Lower lobe of right lung (tissue), 2 donors: ENCODE results near the gene LRRC49. TPM values are rescaled to one million over a fixed set of nuclear protein-coding genes. Genes with fewer than 3 reads are reported as not detected.
"Not testable (repeated sequence)": the region's sequence is repeated elsewhere in the genome, so short reads cannot be mapped to it uniquely, and the experiment has no call there.

ENCODE experiments used
- ATAC-seq, 2 donors: fragments of 200-7000 bp; cut with Tn5 transposase; one replicate each; pipeline ENCODE4 v1.9.1; 2020 to 2022; ENCODE audit warnings: mild to moderate bottlenecking in 2 of 2, moderate library complexity in 2 of 2
- DNase-seq: peaks from one replicate; pipeline ENCODE4 v3.0.0-alpha.2; 2020
- H3K27ac ChIP-seq: fragments of 200-600 bp; one replicate; pipeline ENCODE4 v1.8.0; 2022
- H3K27me3 ChIP-seq: fragments of 200-600 bp; one replicate; pipeline ENCODE4 v1.8.0; 2022; ENCODE audit warnings: low read depth
- H3K36me3 ChIP-seq: fragments of 200-600 bp; one replicate; pipeline ENCODE4 v1.8.0; 2022; ENCODE audit warnings: mild to moderate bottlenecking
- H3K4me1 ChIP-seq: fragments of 200-600 bp; one replicate; pipeline ENCODE4 v1.8.0; 2022
- H3K4me3 ChIP-seq: fragments of 200-600 bp; one replicate; pipeline ENCODE4 v1.8.0; 2022; ENCODE audit warnings: mild to moderate bottlenecking
- H3K9me3 ChIP-seq: fragments of 200-600 bp; one replicate; pipeline ENCODE4 v1.8.0; 2022
- intact Hi-C: fragments of 100-400 bp; cut with DNase I; formaldehyde crosslinking; loops from one replicate; pipeline ENCODE4 v1.11.0; 2022
- total RNA-seq: library from RNA; stranded (reverse); fragmentation: NEBNext Ultra II Directional; extraction: Animal tissue kit (Norgen Biotek cat#: 25700); gene quantifications from one replicate; pipeline ENCODE4 v1.2.1, GENCODE V29; 2021
- TF ChIP-seq, protein P1 (sequence below): fragments of 200-600 bp; IDR thresholded peaks from one replicate; pipeline ENCODE4 v1.8.0; 2022; ENCODE audit warnings: antibody characterized with exemption, mild to moderate bottlenecking
- donor health status: DM: no; HTN: yes; CAD: no; lungs with severe emphysema.

LRRC49 gene
- total RNA-seq, 1 donor from 2014 or later, result 7.3 TPM

DNA sequence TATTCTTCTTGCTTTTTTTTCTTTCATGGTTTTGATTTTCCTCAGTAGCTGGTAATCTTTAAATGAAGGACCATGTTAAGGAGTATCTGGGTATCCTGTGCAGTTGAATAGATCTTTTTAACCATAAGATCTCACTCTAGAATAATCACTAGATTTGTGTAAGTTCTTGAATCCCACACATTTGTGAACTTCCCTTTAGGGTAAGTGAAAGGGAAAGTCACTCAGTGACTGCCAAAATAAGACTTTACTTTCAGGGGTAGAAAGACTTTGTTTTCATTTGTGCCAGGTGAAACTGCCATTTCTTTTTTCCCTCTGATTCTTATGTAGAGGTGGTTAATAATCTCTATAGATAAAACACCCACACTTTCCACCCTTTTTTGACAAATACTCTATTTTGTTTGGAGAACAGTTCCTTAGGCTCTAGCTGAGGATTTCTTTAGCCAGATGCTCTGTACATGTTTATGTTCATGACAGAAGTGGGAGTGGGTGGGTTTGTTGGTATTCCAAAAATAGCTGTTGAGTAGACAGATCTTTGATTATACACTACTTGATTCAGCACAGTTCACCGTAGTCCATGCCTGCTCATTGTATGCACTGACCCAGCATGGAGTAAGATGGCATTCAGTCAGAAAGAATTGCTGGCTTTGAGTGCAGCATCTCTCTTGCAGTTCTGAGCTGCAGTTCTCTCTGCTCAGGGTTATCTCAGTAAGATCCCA is 28.5 kb downstream of the LRRC49 start:
- intact Hi-C loops, result no loop called here

GRCh38 chr15:70922119-70922518 is 29.5 kb downstream of the LRRC49 start:
- intact Hi-C loops, result no loop called here
- DNase-seq, result no peak
- Histone ChIP-seq H3K4me3 (no peak overlapping the region), H3K9me3 (no peaks in the 10 kb centered on the region), H3K36me3 (no peaks in the 10 kb centered on the region), H3K27me3 (no peaks in the 10 kb centered on the region), H3K4me1 (no peaks in the 10 kb centered on the region), H3K27ac (no peak overlapping the region)
- no peak for ATAC-seq
- TF ChIP-seq, protein P1, sequence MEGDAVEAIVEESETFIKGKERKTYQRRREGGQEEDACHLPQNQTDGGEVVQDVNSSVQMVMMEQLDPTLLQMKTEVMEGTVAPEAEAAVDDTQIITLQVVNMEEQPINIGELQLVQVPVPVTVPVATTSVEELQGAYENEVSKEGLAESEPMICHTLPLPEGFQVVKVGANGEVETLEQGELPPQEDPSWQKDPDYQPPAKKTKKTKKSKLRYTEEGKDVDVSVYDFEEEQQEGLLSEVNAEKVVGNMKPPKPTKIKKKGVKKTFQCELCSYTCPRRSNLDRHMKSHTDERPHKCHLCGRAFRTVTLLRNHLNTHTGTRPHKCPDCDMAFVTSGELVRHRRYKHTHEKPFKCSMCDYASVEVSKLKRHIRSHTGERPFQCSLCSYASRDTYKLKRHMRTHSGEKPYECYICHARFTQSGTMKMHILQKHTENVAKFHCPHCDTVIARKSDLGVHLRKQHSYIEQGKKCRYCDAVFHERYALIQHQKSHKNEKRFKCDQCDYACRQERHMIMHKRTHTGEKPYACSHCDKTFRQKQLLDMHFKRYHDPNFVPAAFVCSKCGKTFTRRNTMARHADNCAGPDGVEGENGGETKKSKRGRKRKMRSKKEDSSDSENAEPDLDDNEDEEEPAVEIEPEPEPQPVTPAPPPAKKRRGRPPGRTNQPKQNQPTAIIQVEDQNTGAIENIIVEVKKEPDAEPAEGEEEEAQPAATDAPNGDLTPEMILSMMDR, result no peak

More for the DNA sequence above, 28.5 kb downstream of the LRRC49 start:
- no peaks in the 10 kb centered on the region for H3K27me3 ChIP-seq
- DNase-seq, result no peak
- ATAC-seq, result no peak
- TF ChIP-seq, protein P1, result no peak
- H3K9me3 ChIP-seq, result no peaks in the 10 kb centered on the region
- no peak overlapping the region for H3K4me3 ChIP-seq
- H3K36me3 ChIP-seq, result no peaks in the 10 kb centered on the region
- no peaks in the 10 kb centered on the region for H3K4me1 ChIP-seq
- H3K27ac ChIP-seq, result no peak overlapping the region

GRCh38 chr15:70923311-70924080 is 30.9 kb downstream of the LRRC49 start:
- H3K36me3 ChIP-seq, result no peaks in the 10 kb centered on the region
- DNase-seq (no peak), ATAC-seq (no peak)
- no peak overlapping the region for H3K4me3 ChIP-seq
- intact Hi-C loops, result no loop called here
- H3K4me1 ChIP-seq, result no peaks in the 10 kb centered on the region
- TF ChIP-seq, protein P1, result no peak
- no peaks in the 10 kb centered on the region for H3K9me3 ChIP-seq
- H3K27ac ChIP-seq, result no peak overlapping the region
- H3K27me3 ChIP-seq, result no peaks in the 10 kb centered on the region

DNA sequence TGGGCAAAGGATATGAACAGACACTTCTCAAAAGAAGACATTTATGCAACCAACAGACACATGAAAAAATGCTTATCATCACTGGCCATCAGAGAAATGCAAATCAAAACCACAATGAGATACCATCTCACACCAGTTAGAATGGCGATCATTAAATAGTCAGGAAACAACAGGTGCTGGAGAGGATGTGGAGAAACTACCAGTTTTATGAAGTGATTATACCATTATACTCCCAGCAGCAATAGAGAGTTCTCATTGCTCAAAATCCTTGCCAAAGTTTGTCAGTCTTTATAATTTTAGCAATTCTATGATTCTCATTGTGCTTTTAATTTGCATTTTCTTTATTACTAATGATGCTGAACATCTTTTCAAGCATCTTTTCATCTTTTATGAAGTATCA is 34.3 kb downstream of the LRRC49 start:
- intact Hi-C loops, ATAC-seq, H3K36me3 ChIP-seq, H3K4me3 ChIP-seq, H3K4me1 ChIP-seq, H3K27me3 ChIP-seq, H3K27ac ChIP-seq, DNase-seq, H3K9me3 ChIP-seq: not testable (repeated sequence)

DNA sequence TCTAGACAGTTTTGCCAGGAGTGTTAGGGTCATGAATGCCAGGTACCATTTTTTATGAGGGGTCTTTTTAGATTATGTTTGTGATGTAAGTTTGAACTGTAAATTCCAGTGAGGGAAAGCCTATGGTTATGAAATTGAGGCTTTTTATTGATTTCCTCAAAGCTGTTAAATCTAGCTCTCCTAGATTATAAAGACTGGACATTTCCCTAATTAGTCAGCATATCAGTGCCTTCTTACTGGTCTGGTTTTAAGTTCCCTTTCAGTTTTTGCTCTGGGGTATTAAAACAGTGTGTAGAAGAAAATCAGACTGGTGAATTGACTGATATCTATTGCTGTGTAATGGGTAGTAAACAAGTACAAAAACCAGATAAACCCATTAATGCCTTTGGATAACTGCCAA is 39.2 kb downstream of the LRRC49 start:
- Histone ChIP-seq H3K36me3 (no peaks in the 10 kb centered on the region), H3K27ac (no peak overlapping the region), H3K27me3 (no peaks in the 10 kb centered on the region), H3K9me3 (no peaks in the 10 kb centered on the region), H3K4me3 (no peak overlapping the region), H3K4me1 (no peaks in the 10 kb centered on the region)
- ATAC-seq (no peak), DNase-seq (no peak)
- TF ChIP-seq, protein P1, result no peak
- intact Hi-C loops, result no loop called here

DNA sequence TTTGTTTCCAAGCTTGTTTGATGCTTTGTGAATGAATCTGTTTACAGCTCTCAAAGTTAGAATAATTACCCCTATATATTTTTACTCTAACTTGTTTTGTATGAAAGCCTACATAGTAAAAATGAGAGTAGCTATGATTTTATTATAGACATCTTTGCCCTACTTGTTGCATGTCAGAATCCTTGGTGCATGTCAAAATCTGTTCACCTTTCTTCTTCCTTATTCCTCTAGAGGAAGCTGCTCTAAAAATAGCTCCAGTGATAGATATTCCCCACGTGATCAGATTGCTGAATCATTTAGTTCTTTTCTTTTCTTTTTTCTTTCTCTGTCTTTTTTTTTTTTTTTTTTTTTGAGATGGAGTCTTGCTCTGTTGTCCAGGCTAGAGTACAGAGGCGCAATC is 39.8 kb downstream of the LRRC49 start:
- DNase-seq (no peak), ATAC-seq (no peak)
- TF ChIP-seq, protein P1, result no peak
- H3K9me3 ChIP-seq, result no peaks in the 10 kb centered on the region
- H3K4me3 ChIP-seq, result no peak overlapping the region
- intact Hi-C loops, result no loop called here
- no peaks in the 10 kb centered on the region for H3K4me1 ChIP-seq
- H3K36me3 ChIP-seq, result no peaks in the 10 kb centered on the region
- no peaks in the 10 kb centered on the region for H3K27me3 ChIP-seq
- no peak overlapping the region for H3K27ac ChIP-seq
